ENCODE results near the gene KCP. TPM values are rescaled to one million over a fixed set of nuclear protein-coding genes. Genes with fewer than 3 reads are reported as not detected.

The KCP gene
- total RNA-seq, 1 donor from 2014 or later: 0.70 TPM

DNA sequence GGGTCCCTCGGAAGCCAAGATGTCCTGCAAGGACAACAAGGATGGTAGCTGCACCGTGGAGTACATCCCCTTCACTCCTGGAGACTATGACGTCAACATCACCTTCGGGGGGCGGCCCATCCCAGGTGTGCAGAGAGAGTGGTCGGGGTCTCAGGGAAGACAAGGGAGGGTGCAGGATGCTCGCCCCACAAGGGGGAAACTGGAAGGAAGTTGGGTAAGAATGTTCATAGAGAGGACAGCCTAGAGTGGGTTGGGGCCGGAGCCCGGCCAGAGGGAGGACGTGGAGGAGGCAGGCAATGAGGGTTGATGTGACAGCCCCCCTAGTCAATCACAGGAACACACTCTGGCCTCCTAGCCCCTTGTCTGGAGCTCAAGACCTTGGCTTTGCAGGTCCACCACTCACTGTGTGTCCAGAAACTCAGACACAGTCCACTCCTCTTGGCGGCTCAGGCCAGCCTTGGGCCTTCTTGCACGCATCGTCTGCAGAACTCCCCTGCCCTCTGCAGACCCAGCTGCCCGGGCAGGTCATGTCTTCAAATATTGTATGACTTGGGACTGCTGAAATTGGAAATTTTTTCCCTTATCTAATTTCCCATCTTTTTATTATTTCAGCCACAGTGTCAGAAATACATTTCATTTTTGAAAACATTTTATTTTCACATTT, 63.6 kb downstream of the KCP start:
- Mint-ChIP-seq H3K36me3 (ENCODE audit: unreplicated experiment) (peaks cover 14% of the 10 kb centered on the region), H3K27ac (ENCODE audit: unreplicated experiment) (no peak overlapping the region), H3K9me3 (ENCODE audit: unreplicated experiment) (no peaks in the 10 kb centered on the region), H3K4me1 (ENCODE audit: unreplicated experiment) (no peaks in the 10 kb centered on the region), H3K4me3 (ENCODE audit: unreplicated experiment) (no peak overlapping the region), H3K27me3 (ENCODE audit: unreplicated experiment) (no peaks in the 10 kb centered on the region)
- DNase-seq (ENCODE audit: extremely low spot score, unreplicated experiment): no peak
- TF ChIP-seq, protein P1, sequence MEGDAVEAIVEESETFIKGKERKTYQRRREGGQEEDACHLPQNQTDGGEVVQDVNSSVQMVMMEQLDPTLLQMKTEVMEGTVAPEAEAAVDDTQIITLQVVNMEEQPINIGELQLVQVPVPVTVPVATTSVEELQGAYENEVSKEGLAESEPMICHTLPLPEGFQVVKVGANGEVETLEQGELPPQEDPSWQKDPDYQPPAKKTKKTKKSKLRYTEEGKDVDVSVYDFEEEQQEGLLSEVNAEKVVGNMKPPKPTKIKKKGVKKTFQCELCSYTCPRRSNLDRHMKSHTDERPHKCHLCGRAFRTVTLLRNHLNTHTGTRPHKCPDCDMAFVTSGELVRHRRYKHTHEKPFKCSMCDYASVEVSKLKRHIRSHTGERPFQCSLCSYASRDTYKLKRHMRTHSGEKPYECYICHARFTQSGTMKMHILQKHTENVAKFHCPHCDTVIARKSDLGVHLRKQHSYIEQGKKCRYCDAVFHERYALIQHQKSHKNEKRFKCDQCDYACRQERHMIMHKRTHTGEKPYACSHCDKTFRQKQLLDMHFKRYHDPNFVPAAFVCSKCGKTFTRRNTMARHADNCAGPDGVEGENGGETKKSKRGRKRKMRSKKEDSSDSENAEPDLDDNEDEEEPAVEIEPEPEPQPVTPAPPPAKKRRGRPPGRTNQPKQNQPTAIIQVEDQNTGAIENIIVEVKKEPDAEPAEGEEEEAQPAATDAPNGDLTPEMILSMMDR (IDR thresholded peaks at IDR 0.05): no peak

DNA sequence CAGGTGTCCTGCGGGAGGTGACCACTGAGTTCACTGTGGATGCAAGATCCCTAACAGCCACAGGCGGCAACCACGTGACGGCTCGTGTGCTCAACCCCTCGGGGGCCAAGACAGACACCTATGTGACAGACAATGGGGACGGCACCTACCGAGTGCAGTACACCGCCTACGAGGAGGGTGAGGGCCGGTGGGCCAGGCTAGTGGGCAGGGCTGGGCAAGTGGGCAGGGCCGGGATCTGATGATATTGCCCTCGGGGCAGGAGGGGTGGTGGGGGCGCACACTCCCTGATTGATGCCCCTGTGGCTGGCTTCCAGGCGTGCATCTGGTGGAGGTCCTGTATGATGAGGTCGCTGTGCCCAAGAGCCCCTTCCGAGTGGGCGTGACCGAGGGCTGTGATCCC, 64.5 kb downstream of the KCP start:
- TF ChIP-seq, protein P1 (IDR thresholded peaks at IDR 0.05): no peak
- no peak for DNase-seq (ENCODE audit: extremely low spot score, unreplicated experiment)
- Mint-ChIP-seq H3K27ac (ENCODE audit: unreplicated experiment) (no peak overlapping the region), H3K9me3 (ENCODE audit: unreplicated experiment) (no peaks in the 10 kb centered on the region), H3K27me3 (ENCODE audit: unreplicated experiment) (no peaks in the 10 kb centered on the region), H3K36me3 (ENCODE audit: unreplicated experiment) (peaks cover 15% of the 10 kb centered on the region), H3K4me1 (ENCODE audit: unreplicated experiment) (no peaks in the 10 kb centered on the region), H3K4me3 (ENCODE audit: unreplicated experiment) (no peak overlapping the region)

- Mint-ChIP-seq H3K36me3 (ENCODE audit: unreplicated experiment) (peaks cover 15% of the 10 kb centered on the region), H3K27ac (ENCODE audit: unreplicated experiment) (no peak overlapping the region), H3K27me3 (ENCODE audit: unreplicated experiment) (no peaks in the 10 kb centered on the region), H3K4me1 (ENCODE audit: unreplicated experiment) (no peaks in the 10 kb centered on the region), H3K9me3 (ENCODE audit: unreplicated experiment) (no peaks in the 10 kb centered on the region), H3K4me3 (ENCODE audit: unreplicated experiment) (no peak overlapping the region)
- DNase-seq (ENCODE audit: extremely low spot score, unreplicated experiment): no peak
- TF ChIP-seq, protein P1 (IDR thresholded peaks at IDR 0.05): no peak
Measured at GRCh38 chr7:128845475-128845874, 65.0 kb downstream of the KCP start.

DNA sequence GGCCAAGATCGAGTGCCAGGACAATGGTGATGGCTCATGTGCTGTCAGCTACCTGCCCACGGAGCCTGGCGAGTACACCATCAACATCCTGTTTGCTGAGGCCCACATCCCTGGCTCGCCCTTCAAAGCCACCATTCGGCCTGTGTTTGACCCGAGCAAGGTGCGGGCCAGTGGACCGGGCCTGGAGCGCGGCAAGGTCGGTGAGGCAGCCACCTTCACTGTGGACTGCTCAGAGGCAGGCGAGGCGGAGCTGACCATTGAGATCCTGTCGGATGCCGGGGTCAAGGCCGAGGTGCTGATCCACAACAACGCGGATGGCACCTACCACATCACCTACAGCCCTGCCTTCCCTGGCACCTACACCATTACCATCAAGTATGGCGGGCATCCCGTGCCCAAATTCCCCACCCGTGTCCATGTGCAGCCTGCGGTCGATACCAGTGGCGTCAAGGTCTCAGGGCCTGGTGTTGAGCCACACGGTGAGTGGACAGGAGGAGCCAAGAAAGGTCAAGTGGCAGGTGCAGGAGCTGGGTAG, 65.7 kb downstream of the KCP start:
- no peak for DNase-seq (ENCODE audit: extremely low spot score, unreplicated experiment)
- Mint-ChIP-seq H3K4me3 (ENCODE audit: unreplicated experiment) (no peak overlapping the region), H3K9me3 (ENCODE audit: unreplicated experiment) (no peaks in the 10 kb centered on the region), H3K4me1 (ENCODE audit: unreplicated experiment) (no peaks in the 10 kb centered on the region), H3K27me3 (ENCODE audit: unreplicated experiment) (no peaks in the 10 kb centered on the region), H3K36me3 (ENCODE audit: unreplicated experiment) (peaks cover 15% of the 10 kb centered on the region), H3K27ac (ENCODE audit: unreplicated experiment) (no peak overlapping the region)
- TF ChIP-seq, protein P1 (IDR thresholded peaks at IDR 0.05): no peak

DNA sequence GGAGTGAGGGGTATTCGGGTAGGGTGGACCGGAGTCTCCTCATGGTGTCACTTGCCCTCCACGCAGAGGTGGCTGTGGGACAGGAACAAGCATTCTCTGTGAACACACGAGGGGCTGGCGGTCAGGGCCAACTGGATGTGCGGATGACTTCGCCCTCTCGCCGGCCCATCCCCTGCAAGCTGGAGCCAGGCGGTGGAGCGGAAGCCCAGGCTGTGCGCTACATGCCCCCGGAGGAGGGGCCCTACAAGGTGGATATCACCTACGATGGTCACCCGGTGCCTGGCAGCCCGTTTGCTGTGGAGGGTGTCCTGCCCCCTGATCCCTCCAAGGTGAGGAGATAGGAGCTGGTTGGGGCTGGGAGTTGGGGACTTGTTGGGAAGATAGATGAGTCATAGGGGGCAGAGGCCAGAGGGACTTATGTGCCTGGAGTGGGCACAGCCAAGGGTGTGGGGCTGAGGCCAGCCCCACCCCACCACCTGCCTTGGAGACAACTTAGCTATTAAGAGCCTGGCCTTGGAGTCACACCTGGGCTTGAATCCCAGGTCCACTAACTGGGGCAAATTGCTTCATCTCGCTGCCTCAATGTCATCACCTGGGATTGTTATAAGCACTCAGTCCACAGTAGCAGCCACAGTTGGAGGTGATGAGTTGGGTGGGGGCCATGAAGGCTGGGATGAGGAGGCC, 66.4 kb downstream of the KCP start:
- Mint-ChIP-seq H3K27ac (ENCODE audit: unreplicated experiment) (no peak overlapping the region), H3K9me3 (ENCODE audit: unreplicated experiment) (no peaks in the 10 kb centered on the region), H3K4me1 (ENCODE audit: unreplicated experiment) (no peaks in the 10 kb centered on the region), H3K4me3 (ENCODE audit: unreplicated experiment) (no peak overlapping the region), H3K36me3 (ENCODE audit: unreplicated experiment) (peaks cover 15% of the 10 kb centered on the region), H3K27me3 (ENCODE audit: unreplicated experiment) (no peaks in the 10 kb centered on the region)
- no peak for DNase-seq (ENCODE audit: extremely low spot score, unreplicated experiment)
- TF ChIP-seq, protein P1 (IDR thresholded peaks at IDR 0.05): no peak

Data from osteocyte (in vitro differentiated cells).